ENCODE results near the gene CPSF2.

- TF ChIP-seq SUZ12 (IDR thresholded peaks at IDR 0.05) = no peak
- TF ChIP-seq SP1 (IDR thresholded peaks at IDR 0.05) = no peak
- no peak for TF ChIP-seq CTBP1 (IDR thresholded peaks at IDR 0.05; ENCODE audit: borderline replicate concordance)
- TF ChIP-seq FOXK2 (IDR thresholded peaks at IDR 0.05) = no peak
- no peak for TF ChIP-seq TARDBP (IDR thresholded peaks at IDR 0.05)
- no peak for TF ChIP-seq HDGF (IDR thresholded peaks at IDR 0.05; ENCODE audit: borderline replicate concordance)
- no peak for TF ChIP-seq BHLHE40 (IDR thresholded peaks at IDR 0.05; ENCODE audit: borderline replicate concordance)
- no peak for TF ChIP-seq FOXA1 (IDR thresholded peaks at IDR 0.05)
- no peak for TF ChIP-seq NFRKB (IDR thresholded peaks at IDR 0.05)
These were observed 32.6 kb downstream of the CPSF2 start for GRCh38 chr14:92154283-92154942.
